C1 segment of cervical spinal cord (tissue), 14 donors: ENCODE results near the gene MIA3.
"Not testable (repeated sequence)": the region's sequence is repeated elsewhere in the genome, so short reads cannot be mapped to it uniquely, and the experiment has no call there.

ENCODE experiments used
- DNase-seq, 14 donors: peaks; one replicate each; lab custom pipeline; 2025; lab: John Stamatoyannopoulos, UW

MIA3 gene, protein sequence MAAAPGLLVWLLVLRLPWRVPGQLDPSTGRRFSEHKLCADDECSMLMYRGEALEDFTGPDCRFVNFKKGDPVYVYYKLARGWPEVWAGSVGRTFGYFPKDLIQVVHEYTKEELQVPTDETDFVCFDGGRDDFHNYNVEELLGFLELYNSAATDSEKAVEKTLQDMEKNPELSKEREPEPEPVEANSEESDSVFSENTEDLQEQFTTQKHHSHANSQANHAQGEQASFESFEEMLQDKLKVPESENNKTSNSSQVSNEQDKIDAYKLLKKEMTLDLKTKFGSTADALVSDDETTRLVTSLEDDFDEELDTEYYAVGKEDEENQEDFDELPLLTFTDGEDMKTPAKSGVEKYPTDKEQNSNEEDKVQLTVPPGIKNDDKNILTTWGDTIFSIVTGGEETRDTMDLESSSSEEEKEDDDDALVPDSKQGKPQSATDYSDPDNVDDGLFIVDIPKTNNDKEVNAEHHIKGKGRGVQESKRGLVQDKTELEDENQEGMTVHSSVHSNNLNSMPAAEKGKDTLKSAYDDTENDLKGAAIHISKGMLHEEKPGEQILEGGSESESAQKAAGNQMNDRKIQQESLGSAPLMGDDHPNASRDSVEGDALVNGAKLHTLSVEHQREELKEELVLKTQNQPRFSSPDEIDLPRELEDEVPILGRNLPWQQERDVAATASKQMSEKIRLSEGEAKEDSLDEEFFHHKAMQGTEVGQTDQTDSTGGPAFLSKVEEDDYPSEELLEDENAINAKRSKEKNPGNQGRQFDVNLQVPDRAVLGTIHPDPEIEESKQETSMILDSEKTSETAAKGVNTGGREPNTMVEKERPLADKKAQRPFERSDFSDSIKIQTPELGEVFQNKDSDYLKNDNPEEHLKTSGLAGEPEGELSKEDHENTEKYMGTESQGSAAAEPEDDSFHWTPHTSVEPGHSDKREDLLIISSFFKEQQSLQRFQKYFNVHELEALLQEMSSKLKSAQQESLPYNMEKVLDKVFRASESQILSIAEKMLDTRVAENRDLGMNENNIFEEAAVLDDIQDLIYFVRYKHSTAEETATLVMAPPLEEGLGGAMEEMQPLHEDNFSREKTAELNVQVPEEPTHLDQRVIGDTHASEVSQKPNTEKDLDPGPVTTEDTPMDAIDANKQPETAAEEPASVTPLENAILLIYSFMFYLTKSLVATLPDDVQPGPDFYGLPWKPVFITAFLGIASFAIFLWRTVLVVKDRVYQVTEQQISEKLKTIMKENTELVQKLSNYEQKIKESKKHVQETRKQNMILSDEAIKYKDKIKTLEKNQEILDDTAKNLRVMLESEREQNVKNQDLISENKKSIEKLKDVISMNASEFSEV (N-terminal part only)

DNA sequence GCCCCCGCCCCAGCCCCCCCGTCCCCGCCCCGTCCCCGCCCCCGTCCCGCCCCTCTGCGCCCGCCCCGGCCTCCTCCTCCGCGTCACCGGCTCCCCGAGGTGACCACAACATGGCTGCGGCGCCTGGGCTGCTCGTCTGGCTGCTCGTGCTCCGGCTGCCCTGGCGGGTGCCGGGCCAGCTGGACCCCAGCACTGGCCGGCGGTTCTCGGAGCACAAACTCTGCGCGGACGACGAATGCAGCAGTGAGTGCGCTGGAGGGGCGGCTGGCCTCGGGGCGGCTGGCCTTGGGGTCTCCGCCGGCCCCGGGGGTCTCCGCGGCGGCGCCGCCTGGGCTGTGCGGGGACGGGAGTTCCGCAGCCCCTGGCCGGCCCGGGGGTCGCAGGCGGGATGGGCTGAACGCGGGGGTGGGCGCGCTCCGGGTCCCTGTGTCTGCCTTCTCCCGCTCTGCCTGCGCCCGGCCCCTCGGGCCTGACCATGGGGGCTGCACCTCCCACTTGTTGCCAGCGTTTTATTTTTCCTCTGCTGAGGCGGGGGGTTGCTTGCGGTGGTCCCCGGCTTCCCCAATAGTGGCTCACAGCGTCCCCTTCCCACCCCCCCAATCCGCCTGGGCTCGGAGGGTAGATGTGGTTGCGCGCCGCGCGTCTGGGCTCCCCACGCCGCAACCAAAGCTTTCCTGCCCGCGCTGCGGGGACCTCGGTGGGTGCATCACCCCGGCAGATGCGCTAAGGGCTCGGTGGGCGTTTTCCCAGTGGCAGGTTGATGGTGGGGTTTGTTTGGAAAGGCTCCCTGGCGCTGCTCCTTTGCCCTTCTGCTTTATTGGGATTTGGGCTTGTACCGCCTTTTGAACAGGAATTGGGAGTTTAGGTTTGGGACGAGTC, at the start of gene MIA3:
Gene MIA3, plus strand, starts transcription at position 97 of the 879 bp plus-strand sequence. Its CDS starts 14 bp downstream, at position 111.
- peak in 11 of 14 donors; percentile 33 to 88 (median 79) for DNase-seq

DNA sequence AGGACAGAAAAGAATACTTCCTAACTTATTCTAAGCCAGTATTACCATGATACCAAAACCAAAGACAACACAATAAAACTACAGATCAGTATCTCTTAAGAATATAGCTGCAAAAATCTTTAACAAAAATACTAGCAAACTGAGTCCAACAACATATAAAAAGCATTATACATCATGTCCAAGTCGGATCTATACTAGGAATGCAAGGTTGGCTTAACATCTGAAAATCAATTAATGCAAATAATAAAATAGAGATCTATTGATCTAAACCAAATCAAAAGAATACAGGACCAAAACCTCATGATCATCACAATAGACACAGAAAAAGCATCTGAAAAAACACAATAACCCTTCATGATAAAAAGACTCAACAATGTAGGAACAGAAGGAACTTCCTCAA, 47.1 kb upstream of the MIA3 start:
- DNase-seq = no peak

DNA sequence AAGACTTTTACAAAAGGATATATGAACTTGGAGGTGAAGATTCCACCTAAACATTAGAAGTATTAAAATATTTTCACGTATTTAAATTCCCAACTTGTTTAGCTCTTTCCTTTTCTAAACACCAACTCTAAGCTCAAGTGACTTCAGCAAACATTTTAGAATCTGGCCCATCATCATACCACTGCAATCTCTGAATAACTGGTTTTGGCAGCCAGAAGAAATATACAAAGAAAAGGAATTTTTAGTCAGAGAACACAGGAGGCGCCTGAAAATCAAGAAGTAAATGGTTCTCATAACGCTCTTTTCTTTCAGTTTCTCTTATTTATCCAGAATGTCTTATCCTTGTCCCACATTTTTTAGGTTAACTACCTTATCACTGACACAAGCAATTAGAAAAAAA, 38.6 kb upstream of the MIA3 start:
- DNase-seq = no peak

DNA sequence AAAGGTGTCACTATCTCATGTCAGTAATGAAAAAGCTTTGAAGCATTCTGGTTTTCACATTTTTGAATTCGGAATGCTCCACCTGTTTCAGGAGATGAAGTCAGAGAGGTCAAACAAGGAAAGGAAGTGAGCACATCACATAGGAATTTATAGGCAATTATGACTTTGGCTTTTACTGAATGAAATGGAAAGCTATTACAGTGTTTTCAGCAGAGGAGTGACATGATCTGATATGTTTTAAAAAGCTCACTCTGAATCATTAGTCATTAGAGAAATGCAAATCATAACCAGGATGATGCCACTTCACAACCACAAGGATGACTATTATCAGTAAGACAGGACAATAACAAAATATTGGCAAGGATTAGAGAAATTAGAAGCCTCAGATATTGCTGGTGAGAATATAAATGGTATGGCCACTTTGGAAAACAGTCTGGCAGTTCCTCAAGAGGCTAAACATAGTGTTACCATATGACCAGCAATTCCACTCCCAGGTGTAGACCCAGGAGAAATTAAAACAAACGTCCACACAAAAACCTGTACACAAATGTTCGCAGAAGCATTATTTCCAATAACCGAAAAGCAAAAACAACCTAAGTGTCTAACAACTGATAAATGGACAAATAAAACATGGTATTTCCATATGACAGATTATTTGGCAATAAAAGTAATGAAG, 35.7 kb upstream of the MIA3 start:
- no peak for DNase-seq

GRCh38 chr1:222583079-222583478, 34.8 kb upstream of the MIA3 start:
- DNase-seq = no peak

- DNase-seq = no peak
These were observed 31.1 kb upstream of the MIA3 start for GRCh38 chr1:222586842-222587241.

DNA sequence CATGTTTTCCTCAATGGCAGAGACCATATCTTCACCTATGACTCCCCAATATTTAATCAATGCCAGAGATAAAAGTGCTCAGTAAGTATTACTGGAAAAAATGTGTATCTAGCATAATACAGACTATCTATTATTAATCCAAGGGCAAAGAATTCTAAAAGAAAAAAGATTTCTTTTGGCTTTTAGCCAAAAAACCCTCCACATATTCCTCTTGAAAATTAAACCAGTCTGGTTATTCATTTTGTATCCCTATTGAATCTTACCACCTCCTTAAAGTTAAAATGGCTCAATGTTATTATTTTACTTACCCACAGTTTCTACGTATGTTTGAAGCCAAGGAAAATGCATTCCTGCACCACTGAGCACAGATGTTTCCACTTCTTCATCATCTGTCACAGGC, 29.8 kb upstream of the MIA3 start:
- DNase-seq = no peak

DNA sequence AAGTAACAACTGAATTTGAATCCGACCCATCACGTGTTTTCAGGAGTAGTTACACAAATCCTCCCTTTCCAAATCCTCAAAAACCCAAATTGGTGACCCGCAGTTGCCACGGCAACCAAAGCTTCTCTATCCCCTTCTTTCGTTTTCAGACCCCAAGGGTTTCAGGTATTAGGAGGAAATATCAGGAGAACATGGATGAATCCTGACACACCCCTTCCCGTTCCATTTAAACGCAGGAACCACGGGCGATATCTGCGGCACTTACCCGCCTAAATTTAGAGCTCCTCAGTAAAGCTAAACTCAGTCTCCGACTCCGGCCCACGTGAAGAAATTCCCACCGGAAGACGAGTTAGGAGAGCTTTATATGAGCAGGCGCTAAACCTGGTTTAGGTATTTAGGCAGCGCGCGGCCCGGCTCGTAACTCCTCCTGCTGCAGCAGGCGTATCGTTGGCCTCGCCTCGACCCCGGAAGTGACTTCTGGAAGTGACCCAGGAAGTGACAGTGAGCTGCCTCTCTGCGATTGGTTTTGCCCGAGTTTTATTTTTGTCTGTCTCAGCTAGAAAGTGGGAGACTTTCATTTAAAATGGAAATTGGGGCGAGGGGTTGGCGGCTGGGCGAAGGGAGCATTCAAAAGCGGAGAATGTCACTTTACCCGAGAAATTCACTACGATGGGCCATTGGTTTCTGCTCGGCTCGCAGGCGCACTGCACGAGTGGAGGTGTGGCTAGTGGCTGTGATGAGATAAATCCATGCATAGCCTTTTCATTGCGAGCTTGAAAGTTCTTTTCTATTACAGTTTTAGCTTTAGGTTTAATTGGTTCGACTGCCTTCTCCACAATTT, 28.2 kb upstream of the MIA3 start, which contains the start of gene TAF1A:
Gene TAF1A, minus strand, starts transcription at position 472 of the 841 bp plus-strand sequence.
- DNase-seq = peak; percentile 4 to 88 (median 80)

DNA sequence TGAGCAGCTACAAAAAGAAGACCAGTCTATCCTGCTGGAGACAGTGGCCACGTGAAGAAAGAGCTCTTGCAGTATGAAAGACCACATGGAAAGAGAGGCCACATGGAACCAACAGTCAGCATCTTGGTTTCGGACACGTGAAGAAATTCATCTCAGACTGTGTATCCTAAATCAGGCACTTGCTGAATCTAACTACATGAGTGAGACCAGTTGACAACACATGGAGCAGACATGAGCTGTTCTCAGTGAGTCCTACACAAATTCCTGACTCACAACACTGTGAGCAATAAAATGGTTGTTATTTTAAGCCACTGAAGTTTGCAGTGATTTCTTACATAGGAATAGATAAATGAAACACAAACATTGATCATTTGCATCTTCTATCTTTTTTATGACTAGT, 25.7 kb upstream of the MIA3 start:
- no peak for DNase-seq

GRCh38 chr1:222594789-222595188, 23.1 kb upstream of the MIA3 start:
- DNase-seq = no peak

DNA sequence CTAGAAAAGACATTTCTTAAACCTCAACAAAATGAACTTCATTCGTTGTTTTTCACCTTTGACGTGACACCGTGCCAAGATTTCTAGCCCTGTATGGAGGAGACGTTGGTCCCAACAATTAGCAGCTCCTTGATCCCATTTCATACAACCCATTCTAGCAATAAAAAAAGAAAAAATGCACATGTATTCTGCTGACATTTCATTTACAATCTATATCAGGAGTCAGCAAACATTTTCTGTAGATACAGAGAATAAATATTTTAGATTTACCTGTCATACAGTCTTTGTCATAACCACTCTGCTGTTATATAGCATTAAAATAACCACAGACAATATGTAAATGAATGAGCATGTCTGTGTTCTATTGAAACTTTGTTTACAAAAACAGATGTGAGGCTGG, 21.2 kb upstream of the MIA3 start:
- no peak for DNase-seq

DNA sequence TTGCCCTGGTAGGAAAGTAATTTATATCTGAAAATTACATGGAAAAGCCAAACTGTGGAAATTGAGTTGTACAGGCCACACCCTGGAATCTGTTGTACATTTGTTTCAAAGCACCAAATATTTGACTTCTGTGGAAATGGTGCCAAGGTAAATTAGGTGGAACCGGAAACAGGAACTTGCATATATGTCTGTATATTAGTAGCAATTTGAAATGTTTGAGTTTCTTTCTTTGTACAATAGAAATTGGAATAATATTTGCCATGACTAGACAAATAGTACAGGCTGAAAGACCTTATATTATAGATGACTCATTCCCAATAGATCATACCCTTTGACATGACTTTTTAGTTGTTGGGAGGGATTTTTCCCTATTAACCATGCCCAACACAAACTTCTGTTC, 17.6 kb upstream of the MIA3 start:
- no peak for DNase-seq

- DNase-seq = no peak
These were observed 16.6 kb upstream of the MIA3 start for GRCh38 chr1:222601257-222601656.

DNA sequence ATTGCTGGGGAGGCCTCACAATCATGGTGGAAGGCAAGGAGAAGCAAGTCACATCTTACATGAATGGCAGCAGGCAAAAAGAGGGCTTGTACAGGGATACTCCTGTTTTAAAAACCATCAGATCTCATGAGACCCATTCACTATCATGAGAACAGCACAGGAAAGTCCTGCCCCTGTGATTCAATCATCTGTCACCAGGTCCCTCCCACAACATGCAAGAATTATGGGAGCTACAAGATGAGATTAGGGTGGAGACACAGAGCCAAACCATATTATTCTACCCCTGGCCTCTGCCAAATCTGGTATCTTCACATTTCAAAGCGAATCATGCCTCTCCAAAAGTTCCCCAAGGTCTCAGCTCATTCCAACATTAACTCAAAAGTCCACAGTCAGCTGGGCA, 11.1 kb upstream of the MIA3 start:
- no peak for DNase-seq

- not testable (repeated sequence) for DNase-seq
These were observed 8.8 kb upstream of the MIA3 start for GRCh38 chr1:222609111-222609510.

GRCh38 chr1:222610728-222611127, 7.2 kb upstream of the MIA3 start:
- DNase-seq = no peak

DNA sequence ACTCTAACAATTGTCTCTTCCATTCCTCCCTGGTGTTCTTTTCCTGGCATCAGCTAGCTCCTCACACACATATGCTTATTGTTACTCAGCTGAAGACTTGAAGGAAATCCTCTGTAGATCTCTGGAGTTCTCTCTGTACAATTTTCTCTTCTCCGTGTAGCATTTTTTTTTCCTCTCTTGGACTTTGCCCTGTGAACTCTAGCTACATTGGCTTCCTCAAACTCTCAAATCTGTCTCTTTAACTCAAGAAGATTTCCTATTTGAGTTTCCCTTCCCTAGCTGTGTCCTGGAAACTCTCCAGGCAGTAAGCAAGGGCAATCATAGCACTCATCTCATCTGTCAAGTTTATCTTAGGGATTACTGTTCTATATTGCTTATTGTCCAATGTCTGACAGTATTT, 4.3 kb upstream of the MIA3 start:
- no peak for DNase-seq

DNA sequence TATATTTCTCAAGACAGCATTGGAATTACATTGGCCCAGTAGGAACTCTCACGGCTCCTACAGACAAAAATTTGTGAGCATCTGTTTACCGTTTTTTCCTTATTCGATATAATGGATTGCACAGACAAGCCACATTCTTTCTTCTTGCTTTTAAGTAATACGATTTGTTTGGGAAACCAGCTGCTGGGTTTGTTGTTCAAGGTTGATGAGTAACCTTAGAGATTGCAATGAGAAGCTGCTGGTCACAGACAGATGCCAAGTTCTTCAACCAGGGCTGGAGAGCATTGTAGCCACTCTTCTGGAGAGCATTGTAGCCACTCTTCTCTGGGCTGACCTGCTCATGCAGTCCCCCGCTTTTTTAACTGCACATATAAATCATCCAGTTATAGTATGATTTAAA, 1.4 kb upstream of the MIA3 start:
- DNase-seq = no peak

- peak; percentile 27 to 98 (median 81) for DNase-seq
These were observed 438 bp upstream of the MIA3 start for GRCh38 chr1:222617367-222617951.
